GM12878 (cell line): ENCODE results near the gene AGAP3. TPM values are rescaled to one million over a fixed set of nuclear protein-coding genes. Genes with fewer than 3 reads are reported as not detected.

Source experiments
- ATAC-seq: fragments of 200-7000 bp; cut with Tn5 transposase; 3 replicates; pipeline ENCODE4 v1.9.1; 2020; ENCODE audit warnings: mild to moderate bottlenecking, moderate library complexity
- BruUV-seq: library from RNA; stranded (reverse); fragments of 400-500 nt; replicated peaks from 2 replicates; lab custom pipeline; 2021; lab: Mats Ljungman, UMichigan
- CTCF ChIA-PET: fragments of 300-600 bp; sonication (Branson Sonifier 250); formaldehyde crosslinking; extraction: SDS; loops from one replicate; lab custom pipeline; 2021; ENCODE audit warnings: inconsistent platforms; lab: Yijun Ruan, JAX
- POLR2A ChIA-PET: fragments of 350-600 bp; formaldehyde crosslinking; extraction: SDS; loops from one replicate; lab custom pipeline; 2021; ENCODE audit warnings: inconsistent platforms; lab: Charles Lee
- RAD21 ChIA-PET: fragments of 300-600 bp; sonication (Branson Sonifier 250); formaldehyde crosslinking; loops from one replicate; lab custom pipeline; 2023; ENCODE audit warnings: antibody characterized with exemption; ENCODE audit not compliant: unreplicated experiment; lab: Charles Lee
- SMC1A ChIA-PET: fragments of 300-600 bp; sonication (Branson Sonifier 250); formaldehyde crosslinking; loops from one replicate; lab custom pipeline; 2023; ENCODE audit not compliant: unreplicated experiment, uncharacterized antibody; lab: Charles Lee
- DNase-seq: peaks from one replicate; pipeline ENCODE4 v3.0.0-alpha.2; 2011; ENCODE audit warnings: low read depth, low spot score
- FAIRE-seq: peaks from 3 replicates; lab custom pipeline; 2011; peaks lifted over from hg19 to GRCh38; lab: Jason Lieb, UNC
- H2AFZ ChIP-seq: 2 replicates; pipeline ENCODE4 v1.6.0; 2011; ENCODE audit warnings: low read depth, low read length, control low read depth; ENCODE audit not compliant: control insufficient read depth
- H3K27ac ChIP-seq: 2 replicates; pipeline ENCODE4 v1.5.1; 2011; ENCODE audit warnings: control low read depth; ENCODE audit not compliant: control insufficient read depth, insufficient read depth
- H3K27me3 ChIP-seq, 2 experiments: replicated peaks in 1 of 2; 2 replicates each; pipeline versions ENCODE4 v1.6.0 to v1.6.1; 2011; ENCODE audit warnings: low read length in 1 of 2; ENCODE audit not compliant: control insufficient read depth in 2 of 2, insufficient read depth in 2 of 2
- H3K36me3 ChIP-seq, 2 experiments: 2 replicates each; pipeline ENCODE4 v1.5.1; 2011; ENCODE audit warnings: low read length in 1 of 2; ENCODE audit not compliant: control insufficient read depth in 2 of 2, insufficient read depth in 2 of 2
- H3K4me1 ChIP-seq: 2 replicates; pipeline ENCODE4 v1.6.1; 2011; ENCODE audit warnings: mild to moderate bottlenecking, low read length, moderate library complexity, mixed read lengths; ENCODE audit not compliant: control insufficient read depth, insufficient read depth
- H3K4me2 ChIP-seq: 2 replicates; pipeline ENCODE4 v1.6.0; 2011; ENCODE audit warnings: control low read depth; ENCODE audit not compliant: control insufficient read depth, insufficient read depth
- H3K4me3 ChIP-seq: fragments of 200-600 bp; sonication (generic); 2 replicates; pipeline ENCODE4 v1.5.1; 2016
- H3K79me2 ChIP-seq: 2 replicates; pipeline ENCODE4 v1.6.0; 2011; ENCODE audit warnings: low read length; ENCODE audit not compliant: control insufficient read depth, insufficient read depth
- H3K9ac ChIP-seq: 2 replicates; pipeline ENCODE4 v1.8.0; 2011; ENCODE audit warnings: low read length, control low read depth, mixed read lengths; ENCODE audit not compliant: control insufficient read depth, insufficient read depth
- H3K9me3 ChIP-seq: replicated peaks from 3 replicates; pipeline ENCODE4 v1.5.1; 2011; ENCODE audit warnings: mild to moderate bottlenecking, low read length; ENCODE audit not compliant: control insufficient read depth, insufficient read depth
- H4K20me1 ChIP-seq: 2 replicates; pipeline ENCODE4 v1.6.0; 2011; ENCODE audit not compliant: control insufficient read depth, insufficient read depth
- BCLAF1 ChIP-seq: fragments of 450-650 bp; IDR thresholded peaks from 2 replicates; pipeline ENCODE4 v1.6.1; 2017; ENCODE audit warnings: antibody characterized with exemption, mild to moderate bottlenecking, moderate library complexity
- E2F8 ChIP-seq: fragments of 450-650 bp; IDR thresholded peaks from 2 replicates; pipeline ENCODE4 v1.6.1; 2018; ENCODE audit warnings: mild to moderate bottlenecking, low read depth, moderate library complexity; ENCODE audit not compliant: partially characterized antibody
- ETV6 ChIP-seq, 2 experiments: fragments of 450-650 bp in 1 of 2; IDR thresholded peaks in 1 of 2; conservative IDR thresholded peaks in 1 of 2; 2 replicates each; pipeline ENCODE4 v1.6.1; 2014; ENCODE audit warnings: antibody characterized with exemption in 1 of 2, borderline replicate concordance in 1 of 2, low read depth in 1 of 2, mild to moderate bottlenecking in 1 of 2, moderate library complexity in 1 of 2
- GATAD2B ChIP-seq: fragments of 450-650 bp; conservative IDR thresholded peaks from 2 replicates; pipeline ENCODE4 v1.6.1; 2017; ENCODE audit warnings: low read depth, mild to moderate bottlenecking, moderate library complexity
- JUNB ChIP-seq: IDR thresholded peaks from 2 replicates; pipeline ENCODE4 v1.6.1; 2016; ENCODE audit warnings: antibody characterized with exemption, mild to moderate bottlenecking
- JUND ChIP-seq: IDR thresholded peaks from 2 replicates; pipeline ENCODE4 v1.6.1; 2012; ENCODE audit warnings: low read depth, mild to moderate bottlenecking, low read length, improper control_type of control experiment, moderate library complexity
- LARP7 ChIP-seq: fragments of 450-650 bp; IDR thresholded peaks from 2 replicates; pipeline ENCODE4 v1.6.1; 2017; ENCODE audit warnings: mild to moderate bottlenecking
- MEF2A ChIP-seq: IDR thresholded peaks from 2 replicates; pipeline ENCODE4 v1.6.1; 2011; ENCODE audit warnings: low read depth, mild to moderate bottlenecking, low read length, moderate library complexity; ENCODE audit not compliant: insufficient read depth
- NFYA ChIP-seq: IDR thresholded peaks from 2 replicates; pipeline ENCODE4 v1.6.1; 2011; ENCODE audit warnings: low read depth, mild to moderate bottlenecking, low read length, improper control_type of control experiment, borderline replicate concordance
- NR2F1 ChIP-seq: fragments of 450-650 bp; conservative IDR thresholded peaks from 2 replicates; pipeline ENCODE4 v1.6.1; 2017; ENCODE audit warnings: mild to moderate bottlenecking
- NRF1 ChIP-seq: conservative IDR thresholded peaks from 2 replicates; pipeline ENCODE4 v1.6.1; 2011; ENCODE audit warnings: mild to moderate bottlenecking, low read depth, low read length, improper control_type of control experiment
- POU2F2 ChIP-seq: IDR thresholded peaks from 3 replicates; pipeline ENCODE4 v1.6.1; 2011; ENCODE audit warnings: low read depth, mild to moderate bottlenecking, low read length, borderline replicate concordance
- ZBTB11 ChIP-seq: fragments of 450-650 bp; formaldehyde crosslinking; IDR thresholded peaks from 2 replicates; pipeline ENCODE4 v1.5.0; 2022; ENCODE audit warnings: mild to moderate bottlenecking, missing genetic modification characterization
- WGBS: methylation state at CpG from one replicate; pipeline ENCODE4 v1.1.6; 2016; ENCODE audit warnings: low lambda C conversion rate; ENCODE audit not compliant: insufficient replicate concordance, insufficient coverage; ENCODE audit errors: missing lambda C conversion rate; 5-methylcytosine and 5-hydroxymethylcytosine counted together
- in situ Hi-C: fragments of 300-500 bp; cut with MboI; formaldehyde crosslinking; loops from 9 replicates; pipeline ENCODE4 v1.14.3; 2018; ENCODE audit warnings: mixed read lengths
- intact Hi-C: fragments of 100-400 bp; cut with micrococcal nuclease; formaldehyde crosslinking; loops from one replicate; pipeline ENCODE4 v1.14.2; 2022; ENCODE audit not compliant: unreplicated experiment
- polyA plus RNA-seq, 11 experiments: library from polyadenylated mRNA; depleted of rRNA in 4 of 11; unstranded in 6 of 11; stranded (reverse) in 5 of 11; fragments of >200 nt; fragmentation: Nextera tagmentation in 4 of 11; fragmentation: Illumina TruSeq in 1 of 11; extraction: Ambion mirVana in 4 of 11; extraction: Trizol in 1 of 11; gene quantifications; 1 replicate in 1 of 11; 2 replicates in 10 of 11; pipeline versions ENCODE4 v1.2.1 to v1.2.3, GENCODE V29; 2011 to 2016; ENCODE audit warnings: inconsistent platforms in 2 of 11, missing spikeins in 2 of 11, low read depth in 1 of 11
- total RNA-seq, 4 experiments: library from RNA; depleted of rRNA in 3 of 4; stranded (reverse); fragments of >200 nt in 3 of 4; fragmentation: Illumina TruSeq in 1 of 4; extraction: Trizol in 1 of 4; gene quantifications; 2 replicates each; pipeline versions ENCODE4 v1.2.1 to v1.2.3, GENCODE V29; 2013 to 2021

Gene AGAP3
- total and polyA plus RNA-seq, 10 of the 15 experiments (the other 5 are each of a cell fraction or from before 2014, with no cell fraction given) = 1.8 to 68.1 (median 15.7) TPM

- in situ Hi-C loops (no loop called here), intact Hi-C loops (loop anchor here (5.0 kb wide), 1 partner anchor 101 kb away; no protein-coding TSS in a partner anchor)
- FAIRE-seq (no peak), ATAC-seq (no peak), DNase-seq (no peak)
- ChIA-PET CTCF (interaction anchor here (0.8 to 3.9 kb wide), 3 partner anchors 11 to 84 kb away, joined by 3 to 17 read pairs (median 3); no protein-coding TSS in a partner anchor), SMC1A (no interaction called here), RAD21 (no interaction called here), POLR2A (no interaction called here)
- no TSS peak for BruUV-seq
- peaks cover 3% of the 10 kb centered on the region; the same call in 1 of the 2 replicates for H4K20me1 ChIP-seq
- H3K4me2 ChIP-seq = no peak overlapping the region
- H3K4me1 ChIP-seq = no peaks in the 10 kb centered on the region
- H3K79me2 ChIP-seq = no peaks in the 10 kb centered on the region; the same call in none of the 2 replicates
- no peaks in the 10 kb centered on the region for H3K9me3 ChIP-seq
- WGBS = 67% methylated on average over 13 of the region's 13 CpGs
- peaks cover 0 to 6% of the 10 kb centered on the region in 2 experiments; a peak in 1 of 4 replicates for H3K36me3 ChIP-seq
- no peaks in the 10 kb centered on the region for H3K27me3 ChIP-seq
- no peak overlapping the region for H2AFZ ChIP-seq
- no peak overlapping the region for H3K4me3 ChIP-seq
- no peak overlapping the region for H3K27ac ChIP-seq
- H3K9ac ChIP-seq = no peak overlapping the region
- TF ChIP-seq JUNB (no peak), BCLAF1 (no peak), POU2F2 (no peak), NR2F1 (no peak), LARP7 (no peak), ZBTB11 (CRISPR knock-in tag) (no peak), E2F8 (no peak), NRF1 (no peak), MEF2A (no peak), GATAD2B (no peak), ETV6 (conservative IDR thresholded peaks at IDR 0.05 in 1 of 2, IDR thresholded peaks at IDR 0.05 in 1 of 2; ENCODE audit: borderline replicate concordance in 1 of 2, low read depth in 1 of 2) (no peak), NFYA (no peak), JUND (no peak)
These were observed 27.3 kb downstream of the AGAP3 start for GRCh38 chr7:151113344-151114150.
